Left lung (tissue), 10 donors: ENCODE results near the gene OR52W1. TPM values are rescaled to one million over a fixed set of nuclear protein-coding genes. Genes with fewer than 3 reads are reported as not detected.

Experiments used
- ATAC-seq: fragments of 200-7000 bp; cut with Tn5 transposase; one replicate; pipeline ENCODE4 v1.9.1; 2020; ENCODE audit warnings: moderate library complexity
- DNase-seq, 4 donors: peaks; one replicate each; pipeline ENCODE4 v3.0.0-alpha.2; 2013 to 2020
- H3K27ac ChIP-seq, 2 donors: fragments of 200-600 bp; sonication (generic) in 1 of 2; one replicate each; pipeline versions ENCODE4 v1.5.0 to v1.8.0; 2020 to 2021
- H3K27me3 ChIP-seq, 2 donors: fragments of 200-600 bp; sonication (generic) in 1 of 2; one replicate each; pipeline versions ENCODE4 v1.5.0 to v1.8.0; 2020 to 2021
- H3K36me3 ChIP-seq, 2 donors: fragments of 200-600 bp; sonication (generic) in 1 of 2; one replicate each; pipeline versions ENCODE4 v1.5.0 to v1.8.0; 2020 to 2021
- H3K4me1 ChIP-seq, 2 donors: fragments of 200-600 bp; one replicate each; pipeline ENCODE4 v1.8.0; 2021
- H3K4me3 ChIP-seq, 2 donors: fragments of 200-600 bp; sonication (generic) in 1 of 2; one replicate each; pipeline versions ENCODE4 v1.5.0 to v1.8.0; 2020 to 2021; ENCODE audit warnings: mild to moderate bottlenecking in 1 of 2
- H3K9me3 ChIP-seq, 2 donors: fragments of 200-600 bp; sonication (generic) in 1 of 2; one replicate each; pipeline versions ENCODE4 v1.5.0 to v1.8.0; 2020 to 2021
- intact Hi-C, 2 donors: fragments of 100-400 bp; cut with DNase I; formaldehyde crosslinking; loops; one replicate each; pipeline versions ENCODE4 v1.11.2 to v1.14.2; 2022
- polyA plus RNA-seq, 6 donors: library from polyadenylated mRNA; unstranded; fragments of 120-200 nt; gene quantifications; one replicate each; pipeline ENCODE4 v1.2.1, GENCODE V29; 2013; ENCODE audit not compliant: insufficient read length in 6 of 6
- total RNA-seq, 2 donors: library from RNA; stranded (reverse); fragmentation: NEBNext Ultra II Directional; extraction: Animal tissue kit (Norgen Biotek cat#: 25700); gene quantifications; one replicate each; pipeline ENCODE4 v1.2.1, GENCODE V29; 2021
- TF ChIP-seq, protein P1 (sequence below), 2 donors: fragments of 200-600 bp; sonication (generic) in 1 of 2; IDR thresholded peaks; one replicate each; pipeline versions ENCODE4 v1.5.0 to v1.8.0; 2021; ENCODE audit warnings: antibody characterized with exemption in 2 of 2
- donor health status: DM: no; HTN: yes; CAD: no.
- donor health status: DM: no; HTN: no; CAD: no.

Gene OR52W1
- total and polyA plus RNA-seq, 8 donors: 0.24 to 0.29 TPM; not detected in 6

DNA sequence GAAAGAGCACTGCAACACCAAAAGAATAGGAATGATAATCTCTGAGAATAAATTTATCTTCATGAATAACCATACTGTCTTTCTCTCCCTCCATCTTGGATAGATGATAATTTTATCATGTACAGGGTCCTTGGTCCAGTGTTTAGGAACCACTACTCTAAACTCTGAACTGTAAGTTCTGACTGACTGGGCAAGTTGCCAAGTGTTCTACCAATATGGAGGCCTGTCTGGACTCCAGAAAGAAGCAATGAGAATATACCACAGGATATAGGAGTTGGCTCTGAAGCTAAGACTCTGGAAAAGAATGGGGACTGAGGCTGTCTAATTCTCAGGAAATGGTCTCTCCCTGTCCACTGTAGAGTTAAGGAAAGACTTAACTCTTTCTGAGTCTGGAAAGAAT, 33.9 kb downstream of the OR52W1 start:
- no peaks in the 10 kb centered on the region for H3K36me3 ChIP-seq
- peaks cover 0 to 57% of the 10 kb centered on the region in 2 donors for H3K4me1 ChIP-seq
- no peak for ATAC-seq
- intact Hi-C loops: no loop called here
- no peaks in the 10 kb centered on the region for H3K9me3 ChIP-seq
- H3K4me3 ChIP-seq: peak overlapping the region in 1 of 2 donors; percentile 88
- H3K27me3 ChIP-seq: no peaks in the 10 kb centered on the region
- TF ChIP-seq, protein P1, sequence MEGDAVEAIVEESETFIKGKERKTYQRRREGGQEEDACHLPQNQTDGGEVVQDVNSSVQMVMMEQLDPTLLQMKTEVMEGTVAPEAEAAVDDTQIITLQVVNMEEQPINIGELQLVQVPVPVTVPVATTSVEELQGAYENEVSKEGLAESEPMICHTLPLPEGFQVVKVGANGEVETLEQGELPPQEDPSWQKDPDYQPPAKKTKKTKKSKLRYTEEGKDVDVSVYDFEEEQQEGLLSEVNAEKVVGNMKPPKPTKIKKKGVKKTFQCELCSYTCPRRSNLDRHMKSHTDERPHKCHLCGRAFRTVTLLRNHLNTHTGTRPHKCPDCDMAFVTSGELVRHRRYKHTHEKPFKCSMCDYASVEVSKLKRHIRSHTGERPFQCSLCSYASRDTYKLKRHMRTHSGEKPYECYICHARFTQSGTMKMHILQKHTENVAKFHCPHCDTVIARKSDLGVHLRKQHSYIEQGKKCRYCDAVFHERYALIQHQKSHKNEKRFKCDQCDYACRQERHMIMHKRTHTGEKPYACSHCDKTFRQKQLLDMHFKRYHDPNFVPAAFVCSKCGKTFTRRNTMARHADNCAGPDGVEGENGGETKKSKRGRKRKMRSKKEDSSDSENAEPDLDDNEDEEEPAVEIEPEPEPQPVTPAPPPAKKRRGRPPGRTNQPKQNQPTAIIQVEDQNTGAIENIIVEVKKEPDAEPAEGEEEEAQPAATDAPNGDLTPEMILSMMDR (IDR thresholded peaks at IDR 0.05): no peak
- no peak for DNase-seq
- no peak overlapping the region for H3K27ac ChIP-seq

DNA sequence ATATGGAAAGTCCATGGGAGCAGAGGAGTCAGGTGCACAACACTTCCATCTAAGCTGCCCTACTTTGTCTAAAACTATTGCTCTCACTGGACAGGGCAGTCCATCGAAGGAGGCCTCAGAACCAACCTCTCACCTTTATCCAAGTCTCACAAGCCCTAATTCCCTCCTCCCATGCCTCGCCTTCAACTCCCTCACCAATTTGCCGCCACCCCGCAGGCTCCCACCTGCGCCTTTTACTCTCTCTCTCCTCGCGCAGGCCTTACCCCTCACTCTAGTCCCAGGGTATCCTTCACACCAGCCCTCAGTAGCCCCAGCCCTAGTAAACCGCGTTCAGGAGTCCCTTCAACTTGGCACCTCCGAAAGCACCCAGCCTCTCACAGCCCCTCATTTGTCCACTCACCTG, 35.0 kb downstream of the OR52W1 start:
- ATAC-seq (peak; percentile 1), DNase-seq (peak in 1 of 4 donors; percentile 25)
- TF ChIP-seq, protein P1 (IDR thresholded peaks at IDR 0.05): no peak
- peak overlapping the region; percentile 80 to 85 for H3K27ac ChIP-seq
- H3K36me3 ChIP-seq: no peaks in the 10 kb centered on the region
- H3K4me1 ChIP-seq: peaks cover 0 to 56% of the 10 kb centered on the region in 2 donors
- H3K27me3 ChIP-seq: no peaks in the 10 kb centered on the region
- peak overlapping the region; percentile 57 to 88 for H3K4me3 ChIP-seq
- intact Hi-C loops: no loop called here
- H3K9me3 ChIP-seq: no peaks in the 10 kb centered on the region

DNA sequence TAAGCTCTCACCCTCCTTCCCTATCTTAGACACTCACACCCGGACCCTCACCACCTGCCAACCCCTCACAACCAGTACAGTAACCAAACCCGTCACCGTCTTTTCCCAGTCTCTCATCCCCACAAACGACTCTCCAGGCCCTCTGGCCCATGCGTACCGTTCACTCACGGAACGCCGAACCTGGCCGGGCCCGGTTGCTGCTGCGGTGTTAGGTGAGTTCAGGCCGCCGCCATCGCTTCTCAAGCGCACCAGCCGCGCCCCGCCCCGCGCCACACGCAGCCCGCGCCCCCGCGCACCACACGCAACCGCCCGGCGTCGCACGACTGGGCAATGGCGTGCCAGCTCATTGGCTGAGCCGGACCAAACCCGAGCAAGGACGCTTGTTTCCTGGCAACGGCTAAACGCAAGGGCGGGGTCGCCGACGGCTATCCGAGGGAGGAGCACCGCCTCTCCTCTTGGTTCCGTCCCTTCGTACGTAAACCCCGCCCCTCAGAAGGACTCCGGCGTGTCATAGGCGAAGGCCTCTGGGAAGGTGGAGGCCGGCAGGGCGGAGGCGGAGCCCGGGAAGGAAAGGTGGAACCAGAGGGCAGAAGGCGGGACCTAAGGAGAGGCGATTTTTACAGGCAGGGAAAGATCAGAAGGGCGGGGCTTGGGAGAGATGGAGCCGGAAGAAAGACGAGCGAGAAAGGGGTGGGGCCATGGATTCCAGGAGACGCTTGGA, 35.5 kb downstream of the OR52W1 start, which contains the start of gene FHIP1B:
FHIP1B (minus strand) TSS at position 250 of the 721 bp plus-strand sequence. CDS start 10,120 bp downstream, outside the sequence.
- intact Hi-C loops: no loop called here
- Histone ChIP-seq H3K4me3 (peak within 1 kb of the TSS; percentile 64 to 88), H3K9me3 (no peaks in the 10 kb centered on the region), H3K27me3 (no peaks in the 10 kb centered on the region), H3K27ac (peak within 1 kb of the TSS; percentile 84 to 87), H3K4me1 (peaks cover 0 to 51% of the 10 kb centered on the region in 2 donors), H3K36me3 (no peaks in the 10 kb centered on the region)
- TF ChIP-seq, protein P1 (IDR thresholded peaks at IDR 0.05): peak in 1 of 2 donors; percentile 33
- peak; percentile 96 for ATAC-seq
- peak; percentile 100 for DNase-seq

DNA sequence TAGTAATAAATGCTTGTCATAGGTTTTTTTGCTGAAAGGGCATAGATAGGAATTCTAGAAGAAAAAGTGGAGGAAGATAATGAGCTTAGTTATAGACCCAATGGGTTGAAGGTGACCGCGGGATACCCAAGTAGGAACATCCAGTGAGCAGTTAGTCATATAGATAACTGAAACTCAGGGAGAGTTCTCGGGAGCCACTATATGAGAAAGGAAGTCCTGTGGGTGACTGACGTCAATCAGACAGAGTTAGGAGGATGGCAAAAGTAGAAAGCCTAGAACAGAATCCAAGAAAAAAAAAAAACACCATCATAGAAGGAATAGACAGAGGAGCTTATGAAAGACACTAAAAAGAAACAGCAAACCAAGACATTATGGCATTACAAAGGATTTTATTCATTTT, 38.2 kb downstream of the OR52W1 start:
- Histone ChIP-seq H3K27ac (no peak overlapping the region), H3K4me1 (peaks cover 0 to 36% of the 10 kb centered on the region in 2 donors), H3K27me3 (no peaks in the 10 kb centered on the region), H3K36me3 (no peaks in the 10 kb centered on the region), H3K9me3 (no peaks in the 10 kb centered on the region), H3K4me3 (no peak overlapping the region)
- DNase-seq (no peak), ATAC-seq (no peak)
- intact Hi-C loops: no loop called here
- TF ChIP-seq, protein P1 (IDR thresholded peaks at IDR 0.05): no peak

DNA sequence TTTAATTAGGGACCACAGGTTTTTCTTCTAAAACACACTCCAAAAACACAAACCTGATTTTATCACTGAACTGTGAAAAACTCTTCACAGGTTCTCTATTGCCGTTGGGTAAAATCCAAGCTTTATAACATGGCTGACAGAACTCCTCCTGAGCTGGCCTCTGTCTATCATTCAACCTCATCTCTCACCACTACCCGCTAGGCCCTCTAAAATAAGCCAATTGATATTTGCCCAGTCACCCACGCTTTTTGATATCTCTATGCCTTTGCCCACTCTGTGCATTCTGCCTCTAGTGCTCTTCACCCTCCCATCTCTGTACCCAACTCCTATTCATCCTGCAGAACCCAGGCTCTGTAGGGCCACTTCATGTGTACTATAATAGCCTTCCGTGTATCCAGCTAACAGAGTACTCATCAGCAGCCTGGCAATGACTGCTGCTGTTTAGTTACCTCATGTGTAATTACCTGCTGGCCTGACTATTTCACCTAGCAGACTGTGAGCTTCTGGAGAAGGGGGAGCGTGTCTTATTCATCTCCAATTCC, 38.8 kb downstream of the OR52W1 start:
- Histone ChIP-seq H3K27ac (no peak overlapping the region), H3K36me3 (no peaks in the 10 kb centered on the region), H3K4me3 (no peak overlapping the region), H3K27me3 (no peaks in the 10 kb centered on the region), H3K9me3 (no peaks in the 10 kb centered on the region), H3K4me1 (peaks cover 0 to 31% of the 10 kb centered on the region in 2 donors)
- TF ChIP-seq, protein P1 (IDR thresholded peaks at IDR 0.05): no peak
- ATAC-seq (no peak), DNase-seq (no peak)
- intact Hi-C loops: no loop called here
